ENCODE results near the gene GALNT2.

Gene GALNT2

GRCh38 chr1:230278871-230279582, 212.0 kb downstream of the GALNT2 start:
- no peak for DNase-seq (ENCODE audit: low spot score)

GRCh38 chr1:230279583-230279945, 212.5 kb downstream of the GALNT2 start:
- no peak for DNase-seq (ENCODE audit: low spot score)

GRCh38 chr1:230280054-230280795, 213.2 kb downstream of the GALNT2 start:
- no peak for DNase-seq (ENCODE audit: low spot score)

- DNase-seq (ENCODE audit: low spot score): no peak
These were observed 213.9 kb downstream of the GALNT2 start for GRCh38 chr1:230280906-230281413.

- DNase-seq (ENCODE audit: low spot score): no peak
These were observed 214.5 kb downstream of the GALNT2 start for GRCh38 chr1:230281556-230281955.

- DNase-seq (ENCODE audit: low spot score): no peak
These were observed 215.1 kb downstream of the GALNT2 start for GRCh38 chr1:230282157-230282556.

- DNase-seq (ENCODE audit: low spot score): no peak
These were observed 216.6 kb downstream of the GALNT2 start for GRCh38 chr1:230283678-230284077.

- no peak for DNase-seq (ENCODE audit: low spot score)
These were observed 217.9 kb downstream of the GALNT2 start for GRCh38 chr1:230284891-230285290.

GRCh38 chr1:230285351-230285750, 218.3 kb downstream of the GALNT2 start:
- DNase-seq (ENCODE audit: low spot score): no peak

- DNase-seq (ENCODE audit: low spot score): no peak
These were observed 219.3 kb downstream of the GALNT2 start for GRCh38 chr1:230286166-230286889.

GRCh38 chr1:230286890-230287269, 219.8 kb downstream of the GALNT2 start:
- no peak for DNase-seq (ENCODE audit: low spot score)

- DNase-seq (ENCODE audit: low spot score): no peak
These were observed 220.8 kb downstream of the GALNT2 start for GRCh38 chr1:230287674-230288315.

GRCh38 chr1:230288641-230289349, 221.8 kb downstream of the GALNT2 start:
- DNase-seq (ENCODE audit: low spot score): peak; percentile 42

- DNase-seq (ENCODE audit: low spot score): no peak
These were observed 222.3 kb downstream of the GALNT2 start for GRCh38 chr1:230289350-230289644.

GRCh38 chr1:230291731-230292620, 224.9 kb downstream of the GALNT2 start:
- DNase-seq (ENCODE audit: low spot score): no peak

- no peak for DNase-seq (ENCODE audit: low spot score)
These were observed 225.8 kb downstream of the GALNT2 start for GRCh38 chr1:230292689-230293389.

GRCh38 chr1:230293390-230293700, 226.3 kb downstream of the GALNT2 start:
- no peak for DNase-seq (ENCODE audit: low spot score)

GRCh38 chr1:230295367-230295766, 228.3 kb downstream of the GALNT2 start:
- DNase-seq (ENCODE audit: low spot score): no peak

GRCh38 chr1:230299191-230300006, 232.4 kb downstream of the GALNT2 start:
- no peak for DNase-seq (ENCODE audit: low spot score)
